ENCODE results near the gene ANKRD27. TPM values are rescaled to one million over a fixed set of nuclear protein-coding genes. Genes with fewer than 3 reads are reported as not detected.
"Not testable (repeated sequence)": the region's sequence is repeated elsewhere in the genome, so short reads cannot be mapped to it uniquely, and the experiment has no call there.

The ANKRD27 gene
- total RNA-seq, 1 experiment from 2014 or later = 40.8 TPM

GRCh38 chr19:32708457-32708856 lies 33.5 kb upstream of the ANKRD27 start:
- Mint-ChIP-seq H3K27me3 (ENCODE audit: unreplicated experiment) (no peaks in the 10 kb centered on the region), H3K27ac (ENCODE audit: unreplicated experiment) (peak overlapping the region; percentile 37), H3K9me3 (ENCODE audit: low read depth, unreplicated experiment) (peaks cover 3% of the 10 kb centered on the region), H3K4me3 (ENCODE audit: low read depth, unreplicated experiment) (no peak overlapping the region), H3K4me1 (ENCODE audit: low read depth, unreplicated experiment) (no peaks in the 10 kb centered on the region), H3K36me3 (ENCODE audit: insufficient read depth, unreplicated experiment) (peaks cover 38% of the 10 kb centered on the region)
- intact Hi-C loops (cut with micrococcal nuclease; ENCODE audit: unreplicated experiment) = no loop called here
- CTCF ChIA-PET = interaction anchor here (0.7 kb wide), 2 partner anchors 10 to 41 kb away, joined by 3 to 5 read pairs; no protein-coding TSS in a partner anchor
- no peak for TF ChIP-seq CTCF (IDR thresholded peaks at IDR 0.05; ENCODE audit: unreplicated experiment)
- no peak for DNase-seq
- no TSS peak for BruUV-seq (replicated peaks)

DNA sequence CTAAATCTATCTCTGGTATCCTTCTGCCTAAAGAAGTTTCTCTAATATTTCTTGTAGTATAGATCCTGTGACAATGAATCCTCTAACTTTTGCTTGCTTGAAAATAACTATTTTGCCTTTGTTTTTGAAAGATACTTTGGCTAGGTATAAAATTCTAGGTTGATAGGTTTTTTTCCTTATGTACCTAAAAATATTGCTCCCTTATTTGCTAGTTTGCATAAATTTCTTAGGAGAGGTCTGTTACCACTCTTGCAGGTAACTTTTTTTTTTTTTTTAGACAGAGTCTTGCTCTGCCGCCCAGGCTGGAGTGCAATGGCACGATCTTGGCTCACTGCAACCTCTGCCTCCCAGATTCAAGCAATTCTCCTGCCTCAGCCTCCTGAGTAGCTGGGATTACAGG lies 29.0 kb upstream of the ANKRD27 start:
- peaks cover 21% of the 10 kb centered on the region for H3K4me1 Mint-ChIP-seq (ENCODE audit: low read depth, unreplicated experiment)
- H3K27me3 Mint-ChIP-seq (ENCODE audit: unreplicated experiment); H3K9me3 Mint-ChIP-seq (ENCODE audit: low read depth, unreplicated experiment); intact Hi-C loops (cut with micrococcal nuclease; ENCODE audit: unreplicated experiment); BruUV-seq (replicated peaks); CTCF ChIA-PET; DNase-seq; H3K4me3 Mint-ChIP-seq (ENCODE audit: low read depth, unreplicated experiment); H3K27ac Mint-ChIP-seq (ENCODE audit: unreplicated experiment): not testable (repeated sequence)
- peaks cover 32% of the 10 kb centered on the region for H3K36me3 Mint-ChIP-seq (ENCODE audit: insufficient read depth, unreplicated experiment)

DNA sequence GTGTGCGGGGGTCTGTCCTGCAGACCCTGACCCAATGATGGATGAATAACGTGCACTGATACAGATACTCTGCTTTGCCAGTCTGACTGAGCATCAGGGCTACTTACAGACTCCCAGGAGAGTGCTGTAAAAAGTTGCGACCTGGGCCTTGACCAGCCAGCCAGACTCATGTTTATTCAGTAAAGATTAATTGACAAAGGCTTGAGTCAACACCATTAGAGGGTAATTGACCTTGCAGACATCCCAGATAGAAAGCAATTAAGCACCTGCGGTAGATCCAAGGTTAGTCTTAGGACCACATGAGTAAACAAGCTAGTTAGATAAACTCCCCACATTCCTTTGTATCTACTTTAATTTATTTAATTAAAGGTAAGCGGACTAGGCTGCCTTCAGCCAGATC lies 27.0 kb upstream of the ANKRD27 start:
- Mint-ChIP-seq H3K9me3 (ENCODE audit: low read depth, unreplicated experiment) (peaks cover 5% of the 10 kb centered on the region), H3K27ac (ENCODE audit: unreplicated experiment) (peak overlapping the region; percentile 57), H3K4me3 (ENCODE audit: low read depth, unreplicated experiment) (no peak overlapping the region), H3K36me3 (ENCODE audit: insufficient read depth, unreplicated experiment) (peaks cover 32% of the 10 kb centered on the region), H3K27me3 (ENCODE audit: unreplicated experiment) (no peaks in the 10 kb centered on the region), H3K4me1 (ENCODE audit: low read depth, unreplicated experiment) (peaks cover 27% of the 10 kb centered on the region)
- no peak for TF ChIP-seq CTCF (IDR thresholded peaks at IDR 0.05; ENCODE audit: unreplicated experiment)
- intact Hi-C loops (cut with micrococcal nuclease; ENCODE audit: unreplicated experiment) = no loop called here
- DNase-seq = no peak
- CTCF ChIA-PET = no interaction called here
- BruUV-seq (replicated peaks) = no TSS peak

GRCh38 chr19:32700129-32700528 lies 25.1 kb upstream of the ANKRD27 start:
- H3K27ac Mint-ChIP-seq (ENCODE audit: unreplicated experiment); CTCF ChIA-PET; H3K4me3 Mint-ChIP-seq (ENCODE audit: low read depth, unreplicated experiment); H3K27me3 Mint-ChIP-seq (ENCODE audit: unreplicated experiment); DNase-seq; intact Hi-C loops (cut with micrococcal nuclease; ENCODE audit: unreplicated experiment); BruUV-seq (replicated peaks); H3K9me3 Mint-ChIP-seq (ENCODE audit: low read depth, unreplicated experiment): not testable (repeated sequence)
- Mint-ChIP-seq H3K36me3 (ENCODE audit: insufficient read depth, unreplicated experiment) (peaks cover 36% of the 10 kb centered on the region), H3K4me1 (ENCODE audit: low read depth, unreplicated experiment) (peaks cover 44% of the 10 kb centered on the region)

- DNase-seq; CTCF ChIA-PET; intact Hi-C loops (cut with micrococcal nuclease; ENCODE audit: unreplicated experiment); H3K27me3 Mint-ChIP-seq (ENCODE audit: unreplicated experiment); BruUV-seq (replicated peaks); H3K27ac Mint-ChIP-seq (ENCODE audit: unreplicated experiment); H3K9me3 Mint-ChIP-seq (ENCODE audit: low read depth, unreplicated experiment); H3K4me3 Mint-ChIP-seq (ENCODE audit: low read depth, unreplicated experiment): not testable (repeated sequence)
- Mint-ChIP-seq H3K36me3 (ENCODE audit: insufficient read depth, unreplicated experiment) (peaks cover 46% of the 10 kb centered on the region), H3K4me1 (ENCODE audit: low read depth, unreplicated experiment) (peaks cover 57% of the 10 kb centered on the region)
These were observed 21.8 kb upstream of the ANKRD27 start for GRCh38 chr19:32696771-32697170.

DNA sequence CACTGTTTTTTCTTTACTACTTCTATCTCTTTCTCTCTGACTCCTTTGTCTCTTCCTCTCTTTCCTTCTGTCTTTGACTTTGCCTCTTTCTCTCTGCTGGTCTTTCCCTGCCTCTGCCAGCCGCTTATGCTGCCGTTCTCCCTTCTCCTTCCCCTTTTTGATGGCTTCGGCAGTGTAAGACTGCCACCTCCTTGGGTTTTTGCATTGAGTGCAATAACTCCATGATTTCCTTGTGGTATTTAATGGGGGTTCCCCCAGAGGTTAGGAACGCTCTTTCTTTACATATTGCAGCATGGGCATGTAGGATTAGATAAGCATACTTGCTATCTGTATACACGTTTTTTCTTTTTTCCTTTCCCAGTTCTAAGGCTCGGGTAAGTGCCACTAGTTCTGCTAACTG lies 20.5 kb upstream of the ANKRD27 start:
- H3K9me3 Mint-ChIP-seq (ENCODE audit: low read depth, unreplicated experiment); intact Hi-C loops (cut with micrococcal nuclease; ENCODE audit: unreplicated experiment); CTCF ChIA-PET; BruUV-seq (replicated peaks); H3K4me3 Mint-ChIP-seq (ENCODE audit: low read depth, unreplicated experiment); DNase-seq; H3K27me3 Mint-ChIP-seq (ENCODE audit: unreplicated experiment): not testable (repeated sequence)
- peaks cover 54% of the 10 kb centered on the region for H3K36me3 Mint-ChIP-seq (ENCODE audit: insufficient read depth, unreplicated experiment)
- H3K27ac Mint-ChIP-seq (ENCODE audit: unreplicated experiment) = peak overlapping the region; percentile 19
- H3K4me1 Mint-ChIP-seq (ENCODE audit: low read depth, unreplicated experiment) = peaks cover 60% of the 10 kb centered on the region

GRCh38 chr19:32694851-32695250 lies 19.9 kb upstream of the ANKRD27 start:
- BruUV-seq (replicated peaks); H3K27ac Mint-ChIP-seq (ENCODE audit: unreplicated experiment); intact Hi-C loops (cut with micrococcal nuclease; ENCODE audit: unreplicated experiment); H3K9me3 Mint-ChIP-seq (ENCODE audit: low read depth, unreplicated experiment); H3K27me3 Mint-ChIP-seq (ENCODE audit: unreplicated experiment); CTCF ChIA-PET; DNase-seq: not testable (repeated sequence)
- Mint-ChIP-seq H3K36me3 (ENCODE audit: insufficient read depth, unreplicated experiment) (peaks cover 54% of the 10 kb centered on the region), H3K4me1 (ENCODE audit: low read depth, unreplicated experiment) (peaks cover 60% of the 10 kb centered on the region), H3K4me3 (ENCODE audit: low read depth, unreplicated experiment) (peak overlapping the region; percentile 82)

DNA sequence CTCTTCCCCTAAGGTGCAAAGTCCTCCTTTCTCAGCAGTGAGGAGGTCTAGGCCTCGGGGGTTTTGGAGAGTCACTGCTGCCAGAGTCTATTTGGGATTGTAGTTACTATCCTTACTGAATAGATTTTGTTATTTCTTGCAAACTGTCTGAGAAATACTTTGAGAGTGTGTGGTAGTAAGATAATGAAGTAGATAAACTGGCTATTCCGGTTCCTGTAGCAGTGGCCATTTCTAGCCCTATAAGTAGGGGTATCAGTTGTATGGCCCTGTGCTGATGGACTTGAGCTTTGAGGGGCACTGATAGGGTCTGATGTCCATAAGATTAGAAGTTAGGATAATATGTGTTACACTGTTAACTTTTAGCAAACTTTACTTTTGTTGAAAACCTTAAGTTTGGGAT lies 19.3 kb upstream of the ANKRD27 start:
- BruUV-seq (replicated peaks); H3K9me3 Mint-ChIP-seq (ENCODE audit: low read depth, unreplicated experiment); H3K27me3 Mint-ChIP-seq (ENCODE audit: unreplicated experiment); intact Hi-C loops (cut with micrococcal nuclease; ENCODE audit: unreplicated experiment); CTCF ChIA-PET; DNase-seq: not testable (repeated sequence)
- Mint-ChIP-seq H3K36me3 (ENCODE audit: insufficient read depth, unreplicated experiment) (peaks cover 54% of the 10 kb centered on the region), H3K4me3 (ENCODE audit: low read depth, unreplicated experiment) (peak overlapping the region; percentile 82), H3K4me1 (ENCODE audit: low read depth, unreplicated experiment) (peaks cover 60% of the 10 kb centered on the region), H3K27ac (ENCODE audit: unreplicated experiment) (peak overlapping the region; percentile 90)

Data from Calu3 (cell line).